HFFc6 (cell line): ENCODE results near the gene KCTD13. TPM values are rescaled to one million over a fixed set of nuclear protein-coding genes. Genes with fewer than 3 reads are reported as not detected.
A peak's percentile ranks its signal among the peaks of the same experiment; 100 is the strongest.
"Not testable (repeated sequence)": the region's sequence is repeated elsewhere in the genome, so short reads cannot be mapped to it uniquely, and the experiment has no call there.

Experiments used
- DNase-seq: peaks from one replicate; pipeline ENCODE4 v3.0.0-alpha.2; 2018
- H3K27ac Mint-ChIP-seq: 2 replicates; pipeline ENCODE4 v1.8.0; 2020; ENCODE audit warnings: mild to moderate bottlenecking, mixed read lengths
- H3K27me3 Mint-ChIP-seq: 2 replicates; pipeline ENCODE4 v1.8.0; 2021; ENCODE audit warnings: mild to moderate bottlenecking, moderate library complexity, mixed read lengths; ENCODE audit not compliant: insufficient read depth
- H3K36me3 Mint-ChIP-seq: 2 replicates; pipeline ENCODE4 v1.8.0; 2021; ENCODE audit warnings: low read depth, mixed read lengths
- H3K4me1 Mint-ChIP-seq: 2 replicates; pipeline ENCODE4 v1.8.0; 2020; ENCODE audit warnings: low read depth, mixed read lengths
- H3K4me3 Mint-ChIP-seq: 2 replicates; pipeline ENCODE4 v1.8.0; 2020; ENCODE audit warnings: mild to moderate bottlenecking, moderate library complexity, mixed read lengths
- H3K9me3 Mint-ChIP-seq: 2 replicates; pipeline ENCODE4 v1.8.0; 2020; ENCODE audit warnings: mild to moderate bottlenecking, mixed read lengths
- total RNA-seq, 6 experiments: library from RNA; stranded (reverse); fragmentation: NEBNext Ultra II Directional; extraction: Animal tissue kit (Norgen Biotek cat#: 25700); gene quantifications; 2 replicates in 1 of 6; 3 replicates in 5 of 6; pipeline ENCODE4 v1.2.3, GENCODE V29; 2021
- TF ChIP-seq, protein P1 (sequence below): fragments of 200-600 bp; sonication (generic); IDR thresholded peaks from 2 replicates; pipeline ENCODE4 v1.5.0; 2021; ENCODE audit warnings: antibody characterized with exemption, mild to moderate bottlenecking

The KCTD13 gene
- total RNA-seq, 6 experiments from 2014 or later: 13.9 to 17.0 (median 16.1) TPM

DNA sequence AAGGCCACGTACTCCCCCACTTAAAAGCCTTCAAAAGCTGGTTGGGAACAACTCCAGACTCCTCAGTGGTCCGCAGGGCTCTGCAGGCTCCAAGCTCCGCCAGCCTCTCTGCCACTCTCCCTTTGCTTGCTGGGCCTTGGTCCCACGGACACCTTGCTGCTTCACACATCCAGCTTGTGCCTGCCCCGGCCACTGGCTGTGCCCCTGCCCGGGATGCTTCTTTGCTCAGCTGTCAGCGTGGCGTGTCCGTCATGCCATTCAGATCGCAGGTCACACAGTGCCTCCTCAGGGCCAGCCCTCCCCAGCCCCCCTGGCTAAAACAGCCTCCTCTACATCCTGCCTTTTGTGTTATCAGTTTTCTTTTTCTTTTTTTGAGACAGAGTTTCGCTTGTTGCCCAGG, 13.9 kb downstream of the KCTD13 start:
- no peak for DNase-seq
- Mint-ChIP-seq H3K4me1 (peaks cover 14% of the 10 kb centered on the region), H3K27ac (no peak overlapping the region), H3K27me3 (no peaks in the 10 kb centered on the region; the same call in 1 of the 2 replicates), H3K4me3 (no peak overlapping the region), H3K9me3 (no peaks in the 10 kb centered on the region), H3K36me3 (peaks cover 18% of the 10 kb centered on the region; the same call in 1 of the 2 replicates)
- TF ChIP-seq, protein P1, sequence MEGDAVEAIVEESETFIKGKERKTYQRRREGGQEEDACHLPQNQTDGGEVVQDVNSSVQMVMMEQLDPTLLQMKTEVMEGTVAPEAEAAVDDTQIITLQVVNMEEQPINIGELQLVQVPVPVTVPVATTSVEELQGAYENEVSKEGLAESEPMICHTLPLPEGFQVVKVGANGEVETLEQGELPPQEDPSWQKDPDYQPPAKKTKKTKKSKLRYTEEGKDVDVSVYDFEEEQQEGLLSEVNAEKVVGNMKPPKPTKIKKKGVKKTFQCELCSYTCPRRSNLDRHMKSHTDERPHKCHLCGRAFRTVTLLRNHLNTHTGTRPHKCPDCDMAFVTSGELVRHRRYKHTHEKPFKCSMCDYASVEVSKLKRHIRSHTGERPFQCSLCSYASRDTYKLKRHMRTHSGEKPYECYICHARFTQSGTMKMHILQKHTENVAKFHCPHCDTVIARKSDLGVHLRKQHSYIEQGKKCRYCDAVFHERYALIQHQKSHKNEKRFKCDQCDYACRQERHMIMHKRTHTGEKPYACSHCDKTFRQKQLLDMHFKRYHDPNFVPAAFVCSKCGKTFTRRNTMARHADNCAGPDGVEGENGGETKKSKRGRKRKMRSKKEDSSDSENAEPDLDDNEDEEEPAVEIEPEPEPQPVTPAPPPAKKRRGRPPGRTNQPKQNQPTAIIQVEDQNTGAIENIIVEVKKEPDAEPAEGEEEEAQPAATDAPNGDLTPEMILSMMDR: no peak

DNA sequence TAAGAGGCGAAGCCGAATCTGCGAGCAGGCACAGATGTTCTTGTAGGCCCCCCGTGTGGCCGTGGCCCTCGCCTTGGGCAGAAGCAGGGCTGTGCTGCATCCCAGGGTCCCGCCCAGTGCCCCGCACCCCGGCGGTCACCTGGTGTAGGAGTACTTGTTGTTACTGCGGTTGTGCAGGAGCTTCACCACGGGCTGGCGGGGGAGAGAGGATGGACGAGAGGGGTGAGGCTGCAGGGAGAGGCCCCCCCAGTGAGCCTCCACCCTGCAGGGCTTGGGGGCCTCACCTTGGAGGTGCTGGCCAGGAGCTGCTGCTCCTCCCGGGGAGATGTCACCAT, 14.4 kb downstream of the KCTD13 start:
- Mint-ChIP-seq H3K4me1 (peaks cover 14% of the 10 kb centered on the region), H3K9me3 (no peaks in the 10 kb centered on the region), H3K4me3 (no peak overlapping the region), H3K27ac (no peak overlapping the region), H3K27me3 (no peaks in the 10 kb centered on the region; the same call in 1 of the 2 replicates), H3K36me3 (peaks cover 19% of the 10 kb centered on the region; the same call in 1 of the 2 replicates)
- DNase-seq: no peak
- TF ChIP-seq, protein P1: no peak

DNA sequence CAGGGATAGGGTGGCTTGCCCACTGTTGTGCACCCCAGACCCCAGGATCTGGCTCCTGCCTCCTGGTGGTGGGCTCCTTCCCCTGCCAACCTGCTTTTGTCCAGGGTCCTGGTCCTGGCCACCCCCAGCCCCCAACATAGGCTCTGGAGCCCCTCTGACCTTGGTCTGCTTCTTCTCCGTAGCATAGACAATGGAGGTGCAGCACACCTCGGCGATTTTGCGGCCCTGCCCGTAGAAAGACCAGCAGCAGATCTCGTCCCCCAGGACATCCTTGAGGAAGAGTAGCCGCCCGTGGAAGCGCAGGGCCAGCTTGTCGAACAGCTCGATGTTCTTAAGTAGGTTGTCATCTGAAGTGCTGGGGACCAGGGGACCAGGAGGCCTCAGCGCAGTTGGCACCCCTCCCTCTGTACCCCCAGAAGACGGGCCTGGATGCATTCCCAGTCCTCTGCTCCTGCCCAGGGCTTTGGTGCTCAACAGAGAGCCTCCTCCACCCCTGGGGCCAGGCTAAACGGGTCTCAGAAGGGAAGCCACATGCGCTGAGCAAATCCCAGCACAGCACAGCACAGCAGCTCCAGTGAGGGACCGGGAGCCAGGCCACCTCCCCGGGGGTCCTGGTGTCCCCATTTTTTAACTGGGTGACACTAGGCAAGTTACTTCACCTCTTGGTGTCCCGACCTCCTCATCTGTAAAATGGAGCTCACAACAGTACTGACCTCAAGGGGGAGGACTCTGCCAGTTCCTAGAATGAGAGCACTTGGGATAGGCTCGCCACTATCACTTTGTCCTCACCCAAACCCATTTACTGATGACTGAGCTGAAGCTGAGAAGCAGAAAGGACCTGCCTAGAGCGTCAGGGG, 15.0 kb downstream of the KCTD13 start:
- TF ChIP-seq, protein P1: no peak; the same call in 1 of the 2 replicates
- DNase-seq: no peak
- Mint-ChIP-seq H3K4me1 (peaks cover 14% of the 10 kb centered on the region), H3K9me3 (no peaks in the 10 kb centered on the region), H3K27ac (no peak overlapping the region), H3K4me3 (no peak overlapping the region), H3K36me3 (peaks cover 19% of the 10 kb centered on the region; the same call in 1 of the 2 replicates), H3K27me3 (no peaks in the 10 kb centered on the region; the same call in 1 of the 2 replicates)

DNA sequence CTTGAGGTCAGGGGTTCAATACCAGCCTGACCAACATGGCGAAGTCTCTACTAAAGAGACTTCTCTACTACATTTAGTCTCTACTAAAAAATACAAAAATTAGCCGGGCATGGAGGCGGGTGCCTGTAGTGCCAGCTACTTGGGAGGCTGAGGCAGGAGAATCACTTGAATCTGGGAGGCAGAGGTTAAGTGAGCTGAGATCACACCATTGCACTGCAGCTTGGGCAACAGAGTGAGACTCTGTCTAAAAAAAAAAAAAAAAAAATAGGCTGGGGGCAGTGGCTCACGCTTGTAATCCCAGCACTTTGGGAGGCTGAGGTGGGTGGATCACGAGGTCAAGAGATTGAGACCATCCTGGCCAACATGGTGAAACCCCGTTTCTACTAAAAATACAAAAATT, 16.2 kb downstream of the KCTD13 start:
- Mint-ChIP-seq H3K4me1 (peaks cover 14% of the 10 kb centered on the region), H3K36me3 (peaks cover 14% of the 10 kb centered on the region; the same call in 1 of the 2 replicates), H3K27ac (peak overlapping the region; percentile 66)
- H3K9me3 Mint-ChIP-seq, H3K4me3 Mint-ChIP-seq, H3K27me3 Mint-ChIP-seq, DNase-seq: not testable (repeated sequence)

DNA sequence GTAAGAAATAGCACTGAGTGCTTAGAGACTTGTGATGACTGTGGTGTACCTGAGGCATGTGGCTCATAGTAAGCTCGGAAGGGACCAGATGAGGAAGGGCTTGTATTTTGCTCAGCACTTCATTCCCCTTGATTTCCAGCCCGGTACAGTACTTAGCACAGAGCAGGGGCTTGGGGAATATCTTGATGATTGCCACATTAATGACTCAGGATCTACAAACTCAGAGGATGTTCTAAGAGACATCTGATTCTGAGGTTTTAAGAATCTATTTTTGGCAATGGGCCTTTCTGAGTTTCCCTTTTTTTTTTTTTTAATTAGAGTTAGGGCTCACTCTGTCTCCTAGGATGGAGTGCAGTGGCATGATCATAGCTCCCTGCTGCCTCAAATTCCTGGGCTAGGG, 16.6 kb downstream of the KCTD13 start:
- no peaks in the 10 kb centered on the region for H3K9me3 Mint-ChIP-seq
- H3K27me3 Mint-ChIP-seq: no peaks in the 10 kb centered on the region; the same call in 1 of the 2 replicates
- no peak overlapping the region for H3K4me3 Mint-ChIP-seq
- peaks cover 14% of the 10 kb centered on the region; the same call in 1 of the 2 replicates for H3K36me3 Mint-ChIP-seq
- TF ChIP-seq, protein P1: no peak
- no peak for DNase-seq
- H3K27ac Mint-ChIP-seq: peak overlapping the region; percentile 66
- peaks cover 14% of the 10 kb centered on the region for H3K4me1 Mint-ChIP-seq

DNA sequence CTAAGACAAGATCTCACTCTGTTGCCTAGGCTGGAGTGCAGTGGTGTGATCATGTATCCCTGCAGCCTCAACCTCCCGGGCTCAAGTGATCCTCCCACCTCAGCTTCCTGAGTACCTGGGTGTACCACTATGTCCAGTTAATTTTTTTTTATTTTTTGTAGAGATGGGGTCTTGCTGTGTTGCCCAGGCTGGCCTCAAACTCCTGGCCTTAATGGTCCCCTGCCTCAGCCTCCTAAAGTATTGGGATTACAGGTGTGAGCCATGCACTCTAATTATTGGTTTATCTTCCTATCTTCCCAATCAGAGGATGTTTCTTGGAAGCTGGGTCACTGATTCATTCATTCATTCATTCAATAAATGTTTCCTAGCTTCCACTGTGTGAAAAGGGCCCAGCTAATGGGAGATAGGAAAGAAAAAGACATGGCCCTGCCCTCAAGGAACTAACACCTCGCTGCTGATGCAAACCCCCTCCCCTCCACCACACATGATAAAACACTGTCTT, 17.3 kb downstream of the KCTD13 start:
- TF ChIP-seq, protein P1: no peak
- no peak overlapping the region for H3K4me3 Mint-ChIP-seq
- no peaks in the 10 kb centered on the region for H3K9me3 Mint-ChIP-seq
- peaks cover 14% of the 10 kb centered on the region for H3K4me1 Mint-ChIP-seq
- H3K36me3 Mint-ChIP-seq: peaks cover 14% of the 10 kb centered on the region; the same call in 1 of the 2 replicates
- no peaks in the 10 kb centered on the region; the same call in 1 of the 2 replicates for H3K27me3 Mint-ChIP-seq
- no peak overlapping the region for H3K27ac Mint-ChIP-seq
- DNase-seq: no peak
